HCT116 (cell line): ENCODE measurements around the gene SPOPL. TPM values are rescaled to one million over a fixed set of nuclear protein-coding genes. Genes with fewer than 3 reads are reported as not detected.

ENCODE experiments used
- ATAC-seq: fragments of 200-7000 bp; cut with Tn5 transposase; 2 replicates; pipeline ENCODE4 v1.9.1; 2020; ENCODE audit warnings: mild to moderate bottlenecking, moderate library complexity
- BruUV-seq: library from RNA; stranded (reverse); fragments of 400-500 nt; replicated peaks from 2 replicates; lab custom pipeline; 2021; lab: Mats Ljungman, UMichigan
- CTCF ChIA-PET: fragments of 300-600 bp; sonication (Branson Sonifier 250); formaldehyde crosslinking; loops from one replicate; lab custom pipeline; 2021; ENCODE audit warnings: antibody characterized with exemption; lab: Charles Lee
- POLR2A ChIA-PET: fragments of 300-600, 350-600 bp; sonication (Branson Sonifier 250); formaldehyde crosslinking; loops from one replicate; lab custom pipeline; 2021; ENCODE audit warnings: antibody characterized with exemption; lab: Charles Lee
- RAD21 ChIA-PET, 2 experiments: fragments of 300-600 bp; sonication (Branson Sonifier 250); formaldehyde crosslinking; loops; one replicate each; lab custom pipeline; 2023; ENCODE audit warnings: low total read pairs in 2 of 2; ENCODE audit not compliant: uncharacterized antibody in 2 of 2, unreplicated experiment in 2 of 2, low non-redundant PET in 1 of 2; lab: Charles Lee
- DNase-seq: peaks from one replicate; pipeline ENCODE4 v3.0.0-alpha.2; 2010; ENCODE audit warnings: low read depth, low spot score
- H2AFZ ChIP-seq: fragments of 200-600 bp; shearing (Covaris generic), sonication (generic); 2 replicates; pipeline ENCODE4 v1.6.1; 2017; ENCODE audit warnings: low read depth, mixed run types, mixed read lengths, antibody characterized with exemption, low read length; ENCODE audit not compliant: poor library complexity, severe bottlenecking
- H3K27ac ChIP-seq: 2 replicates; pipeline ENCODE4 v1.5.1; 2012; ENCODE audit warnings: low read depth, low read length
- H3K27me3 ChIP-seq: fragments of 200-600 bp; sonication (generic); 2 replicates; pipeline ENCODE4 v1.6.1; 2016; ENCODE audit warnings: mixed run types, low read length, mixed read lengths; ENCODE audit not compliant: insufficient read depth
- H3K36me3 ChIP-seq, 2 experiments: fragments of 200-500 bp in 1 of 2; fragments of 200-600 bp in 1 of 2; sonication (Bioruptor generic) in 1 of 2; sonication (generic) in 1 of 2; 2 replicates each; pipeline versions ENCODE4 v1.5.1 to v1.6.1; 2014 to 2016; ENCODE audit warnings: low read length in 2 of 2, inconsistent platforms in 1 of 2, mixed read lengths in 1 of 2, mixed run types in 1 of 2; ENCODE audit not compliant: insufficient read depth in 2 of 2, control insufficient read depth in 1 of 2
- H3K4me1 ChIP-seq, 2 experiments: fragments of 200-600 bp in 1 of 2; sonication (generic) in 1 of 2; 2 replicates each; pipeline versions ENCODE4 v1.5.1 to v1.6.1; 2012 to 2017; ENCODE audit warnings: low read length in 2 of 2, inconsistent platforms in 1 of 2, mild to moderate bottlenecking in 1 of 2, mixed read lengths in 1 of 2, mixed run types in 1 of 2, moderate library complexity in 1 of 2; ENCODE audit not compliant: insufficient read depth in 2 of 2, control insufficient read depth in 1 of 2
- H3K4me2 ChIP-seq: fragments of 200-600 bp; sonication (generic); 2 replicates; pipeline ENCODE4 v1.6.1; 2017; ENCODE audit warnings: mixed run types, low read length, mixed read lengths
- H3K4me3 ChIP-seq, 2 experiments: fragments of 200-600 bp in 1 of 2; sonication (generic) in 1 of 2; replicated peaks in 1 of 2; 2 replicates each; pipeline ENCODE4 v1.5.1; 2011 to 2016; ENCODE audit warnings: low read length in 2 of 2, control low read depth in 1 of 2, low read depth in 1 of 2, mild to moderate bottlenecking in 1 of 2, mixed read lengths in 1 of 2, mixed run types in 1 of 2
- H3K79me2 ChIP-seq: fragments of 200-600 bp; sonication (generic); 2 replicates; pipeline ENCODE4 v1.6.1; 2017; ENCODE audit warnings: mild to moderate bottlenecking, mixed run types, low read length, moderate library complexity, mixed read lengths; ENCODE audit not compliant: insufficient read depth
- H3K9ac ChIP-seq: fragments of 200-600 bp; sonication (generic); 2 replicates; pipeline ENCODE4 v1.6.1; 2016; ENCODE audit warnings: low read length, mixed read lengths
- H3K9me2 ChIP-seq: fragments of 200-600 bp; sonication (generic), shearing (Covaris generic); 2 replicates; pipeline ENCODE4 v1.6.1; 2017; ENCODE audit warnings: mixed run types, mild to moderate bottlenecking, moderate library complexity; ENCODE audit not compliant: insufficient read depth
- H3K9me3 ChIP-seq, 2 experiments: fragments of 200-500 bp in 1 of 2; fragments of 200-600 bp in 1 of 2; sonication (Bioruptor generic) in 1 of 2; sonication (generic) in 1 of 2; 2 replicates each; pipeline ENCODE4 v1.6.1; 2014 to 2017; ENCODE audit warnings: low read length in 2 of 2, mixed read lengths in 2 of 2, inconsistent platforms in 1 of 2, low read depth in 1 of 2, mild to moderate bottlenecking in 1 of 2, mixed run types in 1 of 2, moderate library complexity in 1 of 2; ENCODE audit not compliant: control insufficient read depth in 1 of 2, insufficient read depth in 1 of 2
- H4K20me1 ChIP-seq: fragments of 200-600 bp; sonication (generic), shearing (Covaris generic); 2 replicates; pipeline ENCODE4 v1.6.1; 2017; ENCODE audit warnings: mixed run types, mild to moderate bottlenecking, moderate library complexity; ENCODE audit not compliant: insufficient read depth
- ATF3 ChIP-seq: IDR thresholded peaks from 2 replicates; pipeline ENCODE4 v1.6.1; 2012
- EGR1 ChIP-seq: IDR thresholded peaks from 2 replicates; pipeline ENCODE4 v1.6.1; 2012; ENCODE audit warnings: low read depth
- EZH2phosphoT487 ChIP-seq: fragments of 200-600 bp; IDR thresholded peaks from 2 replicates; pipeline ENCODE4 v1.6.1; 2018; ENCODE audit warnings: antibody characterized with exemption, borderline replicate concordance
- FOSL1 ChIP-seq: IDR thresholded peaks from 2 replicates; pipeline ENCODE4 v1.6.1; 2012; ENCODE audit warnings: low read depth
- POLR2A ChIP-seq: IDR thresholded peaks from 2 replicates; pipeline ENCODE4 v1.7.0; 2011; ENCODE audit warnings: borderline replicate concordance; ENCODE audit not compliant: insufficient read depth, insufficient read length; ENCODE audit errors: extremely low read depth
- POLR2AphosphoS5 ChIP-seq: IDR thresholded peaks from 2 replicates; pipeline ENCODE4 v1.6.1; 2011; ENCODE audit warnings: mild to moderate bottlenecking, low read depth, low read length, moderate library complexity
- RAD21 ChIP-seq: IDR thresholded peaks from 2 replicates; pipeline ENCODE4 v1.6.1; 2012; ENCODE audit warnings: low read depth, mild to moderate bottlenecking
- SIN3A ChIP-seq: IDR thresholded peaks from 2 replicates; pipeline ENCODE4 v1.6.1; 2012; ENCODE audit warnings: low read depth
- SP1 ChIP-seq: IDR thresholded peaks from 2 replicates; pipeline ENCODE4 v1.6.1; 2012; ENCODE audit warnings: low read depth
- SRF ChIP-seq: IDR thresholded peaks from 2 replicates; pipeline ENCODE4 v1.6.1; 2012; ENCODE audit warnings: low read depth
- TCF7L2 ChIP-seq: IDR thresholded peaks from 2 replicates; pipeline ENCODE4 v1.7.0; 2011; ENCODE audit warnings: borderline replicate concordance, inconsistent platforms; ENCODE audit not compliant: insufficient read depth, insufficient read length; ENCODE audit errors: extremely low read depth
- YY1 ChIP-seq: IDR thresholded peaks from 2 replicates; pipeline ENCODE4 v1.6.1; 2011; ENCODE audit warnings: low read length, low read depth, moderate library complexity, mild to moderate bottlenecking; ENCODE audit not compliant: insufficient replicate concordance; ENCODE audit errors: extremely low read depth
- ZFX ChIP-seq: fragments of 450-650 bp; IDR thresholded peaks from 2 replicates; pipeline ENCODE4 v1.6.1; 2017
- ZNF274 ChIP-seq: fragments of 200-500 bp; sonication (Bioruptor generic); IDR thresholded peaks from 2 replicates; pipeline ENCODE4 v1.6.1; 2014; ENCODE audit warnings: mild to moderate bottlenecking, low read depth, low read length, inconsistent platforms
- intact Hi-C: fragments of 100-400 bp; cut with micrococcal nuclease; formaldehyde crosslinking; loops from 2 replicates; pipeline ENCODE4 v1.10.0; 2022
- total RNA-seq: library from RNA; stranded (reverse); gene quantifications from one replicate; pipeline ENCODE4 v1.2.1, GENCODE V29; 2021; ENCODE audit not compliant: unreplicated experiment
- TF ChIP-seq, protein P1 (sequence below), 3 experiments: fragments of 200-600 bp in 1 of 3; sonication (generic) in 1 of 3; IDR thresholded peaks in 2 of 3; conservative IDR thresholded peaks in 1 of 3; 2 replicates each; pipeline ENCODE4 v1.5.1; 2012 to 2017; ENCODE audit warnings: low read depth in 2 of 3, low read length in 2 of 3, antibody characterized with exemption in 1 of 3, borderline replicate concordance in 1 of 3, control low read depth in 1 of 3, mild to moderate bottlenecking in 1 of 3, mixed read lengths in 1 of 3, mixed run types in 1 of 3, moderate library complexity in 1 of 3; ENCODE audit not compliant: insufficient read depth in 1 of 3
- TF ChIP-seq, protein P2 (sequence below): IDR thresholded peaks from 2 replicates; pipeline ENCODE4 v1.6.1; 2011; ENCODE audit warnings: mild to moderate bottlenecking, low read length, moderate library complexity; ENCODE audit not compliant: insufficient replicate concordance; ENCODE audit errors: extremely low read depth

SPOPL gene
- total RNA-seq, 1 experiment from 2014 or later = 48.3 TPM

DNA sequence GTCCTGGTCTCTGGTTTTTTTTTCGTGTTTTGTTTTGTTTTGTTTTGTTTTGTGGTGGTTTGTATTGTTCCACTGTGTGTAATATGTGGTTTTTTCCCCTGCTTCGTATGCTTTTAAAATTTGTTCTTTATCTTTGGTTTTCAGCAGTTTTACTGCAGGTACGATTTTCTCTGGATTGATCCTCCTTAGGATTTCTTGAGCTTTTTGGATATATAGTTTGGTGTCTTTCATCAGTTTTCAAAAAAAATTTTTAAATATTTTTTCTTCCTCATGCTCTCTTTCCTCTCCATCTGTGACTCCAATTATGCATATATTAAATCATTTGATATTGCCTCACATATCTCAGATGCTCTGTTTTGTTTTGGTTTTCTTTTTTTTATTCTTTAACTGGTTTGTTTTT, 78.0 kb downstream of the SPOPL start:
- BruUV-seq = no TSS peak
- intact Hi-C loops = no loop called here
- RAD21 ChIA-PET = no interaction called here
- POLR2A ChIA-PET = no interaction called here
- Histone ChIP-seq H3K9me2 (no peaks in the 10 kb centered on the region), H3K9me3 (no peaks in the 10 kb centered on the region), H3K79me2 (no peaks in the 10 kb centered on the region), H3K36me3 (peaks cover 0 to 15% of the 10 kb centered on the region in 2 experiments; a peak in 2 of 4 replicates), H3K27ac (no peak overlapping the region), H3K4me2 (no peak overlapping the region), H3K4me1 (no peaks in the 10 kb centered on the region), H4K20me1 (no peaks in the 10 kb centered on the region), H2AFZ (no peak overlapping the region), H3K4me3 (no peak overlapping the region), H3K9ac (no peak overlapping the region), H3K27me3 (no peaks in the 10 kb centered on the region)
- DNase-seq = no peak
- CTCF ChIA-PET = no interaction called here
- TF ChIP-seq POLR2A (no peak), ATF3 (no peak), SP1 (no peak), YY1 (no peak)
- TF ChIP-seq, protein P1, sequence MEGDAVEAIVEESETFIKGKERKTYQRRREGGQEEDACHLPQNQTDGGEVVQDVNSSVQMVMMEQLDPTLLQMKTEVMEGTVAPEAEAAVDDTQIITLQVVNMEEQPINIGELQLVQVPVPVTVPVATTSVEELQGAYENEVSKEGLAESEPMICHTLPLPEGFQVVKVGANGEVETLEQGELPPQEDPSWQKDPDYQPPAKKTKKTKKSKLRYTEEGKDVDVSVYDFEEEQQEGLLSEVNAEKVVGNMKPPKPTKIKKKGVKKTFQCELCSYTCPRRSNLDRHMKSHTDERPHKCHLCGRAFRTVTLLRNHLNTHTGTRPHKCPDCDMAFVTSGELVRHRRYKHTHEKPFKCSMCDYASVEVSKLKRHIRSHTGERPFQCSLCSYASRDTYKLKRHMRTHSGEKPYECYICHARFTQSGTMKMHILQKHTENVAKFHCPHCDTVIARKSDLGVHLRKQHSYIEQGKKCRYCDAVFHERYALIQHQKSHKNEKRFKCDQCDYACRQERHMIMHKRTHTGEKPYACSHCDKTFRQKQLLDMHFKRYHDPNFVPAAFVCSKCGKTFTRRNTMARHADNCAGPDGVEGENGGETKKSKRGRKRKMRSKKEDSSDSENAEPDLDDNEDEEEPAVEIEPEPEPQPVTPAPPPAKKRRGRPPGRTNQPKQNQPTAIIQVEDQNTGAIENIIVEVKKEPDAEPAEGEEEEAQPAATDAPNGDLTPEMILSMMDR (IDR thresholded peaks at IDR 0.05 in 2 of 3, conservative IDR thresholded peaks at IDR 0.05 in 1 of 3; ENCODE audit: borderline replicate concordance in 1 of 3, insufficient read depth in 1 of 3, low read depth in 2 of 3, low read length in 2 of 3) = no peak
- no peak for ATAC-seq

GRCh38 chr2:138581909-138582308, 80.3 kb downstream of the SPOPL start:
- BruUV-seq = no TSS peak
- intact Hi-C loops = no loop called here
- H3K9me3 ChIP-seq = no peaks in the 10 kb centered on the region
- H3K9me2 ChIP-seq = no peaks in the 10 kb centered on the region
- H3K79me2 ChIP-seq = no peaks in the 10 kb centered on the region
- ChIA-PET POLR2A (no interaction called here), RAD21 (no interaction called here), CTCF (no interaction called here)
- H3K27me3 ChIP-seq = no peaks in the 10 kb centered on the region
- H4K20me1 ChIP-seq = no peaks in the 10 kb centered on the region
- H3K4me3 ChIP-seq = no peak overlapping the region
- H3K4me2 ChIP-seq = no peak overlapping the region
- ATAC-seq (no peak), DNase-seq (no peak)
- no peak overlapping the region for H3K27ac ChIP-seq
- peaks cover 0 to 9% of the 10 kb centered on the region in 2 experiments; a peak in 1 of 4 replicates for H3K36me3 ChIP-seq
- no peak overlapping the region for H3K9ac ChIP-seq
- H2AFZ ChIP-seq = no peak overlapping the region
- no peaks in the 10 kb centered on the region for H3K4me1 ChIP-seq
- TF ChIP-seq RAD21 (no peak), ZNF274 (no peak), EGR1 (no peak), SIN3A (no peak), TCF7L2 (no peak), FOSL1 (no peak), POLR2AphosphoS5 (no peak), SRF (no peak), EZH2phosphoT487 (no peak), YY1 (no peak), ZFX (no peak), SP1 (no peak)
- TF ChIP-seq, protein P2, sequence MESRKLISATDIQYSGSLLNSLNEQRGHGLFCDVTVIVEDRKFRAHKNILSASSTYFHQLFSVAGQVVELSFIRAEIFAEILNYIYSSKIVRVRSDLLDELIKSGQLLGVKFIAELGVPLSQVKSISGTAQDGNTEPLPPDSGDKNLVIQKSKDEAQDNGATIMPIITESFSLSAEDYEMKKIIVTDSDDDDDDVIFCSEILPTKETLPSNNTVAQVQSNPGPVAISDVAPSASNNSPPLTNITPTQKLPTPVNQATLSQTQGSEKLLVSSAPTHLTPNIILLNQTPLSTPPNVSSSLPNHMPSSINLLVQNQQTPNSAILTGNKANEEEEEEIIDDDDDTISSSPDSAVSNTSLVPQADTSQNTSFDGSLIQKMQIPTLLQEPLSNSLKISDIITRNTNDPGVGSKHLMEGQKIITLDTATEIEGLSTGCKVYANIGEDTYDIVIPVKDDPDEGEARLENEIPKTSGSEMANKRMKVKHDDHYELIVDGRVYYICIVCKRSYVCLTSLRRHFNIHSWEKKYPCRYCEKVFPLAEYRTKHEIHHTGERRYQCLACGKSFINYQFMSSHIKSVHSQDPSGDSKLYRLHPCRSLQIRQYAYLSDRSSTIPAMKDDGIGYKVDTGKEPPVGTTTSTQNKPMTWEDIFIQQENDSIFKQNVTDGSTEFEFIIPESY = no peak
